Tibial nerve (tissue), 4 donors: ENCODE data around the gene TRPV6. TPM values are rescaled to one million over a fixed set of nuclear protein-coding genes. Genes with fewer than 3 reads are reported as not detected.

ENCODE experiments used
- DNase-seq, 2 donors: peaks; one replicate each; pipeline ENCODE4 v3.0.0-alpha.2; 2019; ENCODE audit warnings: low spot score in 2 of 2
- H3K27ac ChIP-seq, 4 donors: fragments of 200-600 bp; sonication (generic) in 3 of 4; one replicate each; pipeline ENCODE4 v1.5.1; 2017 to 2019; ENCODE audit warnings: mild to moderate bottlenecking in 1 of 4
- H3K27me3 ChIP-seq, 2 donors: fragments of 200-600 bp; sonication (generic) in 1 of 2; one replicate each; pipeline versions ENCODE4 v1.5.1 to v1.6.0; 2017 to 2019
- H3K36me3 ChIP-seq, 3 donors: fragments of 200-600 bp; sonication (generic); one replicate each; pipeline ENCODE4 v1.5.1; 2018 to 2019
- H3K4me1 ChIP-seq, 4 donors: fragments of 200-600 bp; sonication (generic) in 3 of 4; one replicate each; pipeline ENCODE4 v1.5.1; 2017 to 2019
- H3K4me3 ChIP-seq, 4 donors: fragments of 200-600 bp; sonication (generic) in 3 of 4; one replicate each; pipeline ENCODE4 v1.5.1; 2017 to 2019; ENCODE audit warnings: mild to moderate bottlenecking in 1 of 4, moderate library complexity in 1 of 4
- H3K9me3 ChIP-seq, 4 donors: fragments of 200-600 bp; sonication (generic) in 3 of 4; one replicate each; pipeline ENCODE4 v1.5.1; 2017 to 2019
- CTCF ChIP-seq, 5 experiments: fragments of 200-600 bp in 3 of 5; fragments of 450-650 bp in 2 of 5; sonication (generic) in 3 of 5; IDR thresholded peaks; one replicate each; pipeline ENCODE4 v1.5.1; 2016 to 2019; ENCODE audit warnings: antibody characterized with exemption in 5 of 5, mild to moderate bottlenecking in 3 of 5, moderate library complexity in 2 of 5
- EP300 ChIP-seq, 2 donors: sonication (generic); formaldehyde crosslinking; IDR thresholded peaks; one replicate each; pipeline ENCODE4 v1.6.1; 2017; ENCODE audit warnings: antibody characterized with exemption in 2 of 2, mild to moderate bottlenecking in 1 of 2
- POLR2A ChIP-seq, 2 donors: fragments of 450-650 bp; IDR thresholded peaks; one replicate each; pipeline ENCODE4 v1.6.1; 2017; ENCODE audit warnings: antibody characterized with exemption in 2 of 2, mild to moderate bottlenecking in 2 of 2, moderate library complexity in 2 of 2
- WGBS, 2 donors: methylation state at CpG; one replicate each; pipeline ENCODE4 v1.1.5; 2018; 5-methylcytosine and 5-hydroxymethylcytosine counted together
- total RNA-seq, 4 donors: library from RNA; depleted of rRNA; stranded (reverse); fragments of >200 nt; gene quantifications; one replicate each; pipeline ENCODE4 v1.1.0, GENCODE V29; 2016

The TRPV6 gene
- total RNA-seq, 4 donors from 2014 or later: under 0.01 to 0.78 (median under 0.01) TPM; not detected in 1

- H3K36me3 ChIP-seq: no peaks in the 10 kb centered on the region
- no peaks in the 10 kb centered on the region for H3K27me3 ChIP-seq
- 79 to 83% methylated on average over 15 of the region's 15 CpGs for WGBS, 2 donors
- no peaks in the 10 kb centered on the region for H3K4me1 ChIP-seq
- H3K4me3 ChIP-seq: no peak overlapping the region
- TF ChIP-seq CTCF (IDR thresholded peaks at IDR 0.05) (no peak), POLR2A (IDR thresholded peaks at IDR 0.05) (no peak), EP300 (IDR thresholded peaks at IDR 0.05) (no peak)
- no peak overlapping the region for H3K27ac ChIP-seq
- peaks cover 0 to 4% (median 1%) of the 10 kb centered on the region in 4 donors for H3K9me3 ChIP-seq
- DNase-seq: no peak
These were observed 16.1 kb upstream of the TRPV6 start for GRCh38 chr7:142901426-142902259.

- Histone ChIP-seq H3K36me3 (no peaks in the 10 kb centered on the region), H3K27me3 (no peaks in the 10 kb centered on the region), H3K27ac (no peak overlapping the region), H3K4me1 (no peaks in the 10 kb centered on the region), H3K9me3 (peaks cover 0 to 4% (median under 1%) of the 10 kb centered on the region in 4 donors), H3K4me3 (no peak overlapping the region)
- TF ChIP-seq EP300 (IDR thresholded peaks at IDR 0.05): no peak
- TF ChIP-seq POLR2A (IDR thresholded peaks at IDR 0.05): no peak
- TF ChIP-seq CTCF (IDR thresholded peaks at IDR 0.05): no peak
- no peak for DNase-seq
- WGBS, 2 donors: 28 to 31% methylated on average over 3 of the region's 3 CpGs
These were observed 14.1 kb upstream of the TRPV6 start for GRCh38 chr7:142899661-142900060.

- H3K4me1 ChIP-seq: no peaks in the 10 kb centered on the region
- H3K27me3 ChIP-seq: no peaks in the 10 kb centered on the region
- H3K9me3 ChIP-seq: no peaks in the 10 kb centered on the region
- DNase-seq: no peak
- H3K36me3 ChIP-seq: no peaks in the 10 kb centered on the region
- H3K27ac ChIP-seq: no peak overlapping the region
- TF ChIP-seq CTCF (IDR thresholded peaks at IDR 0.05) (no peak), EP300 (IDR thresholded peaks at IDR 0.05) (no peak), POLR2A (IDR thresholded peaks at IDR 0.05) (no peak)
- H3K4me3 ChIP-seq: no peak overlapping the region
- WGBS, 2 donors: 76 to 83% methylated on average over 3 of the region's 3 CpGs
These were observed 13.0 kb upstream of the TRPV6 start for GRCh38 chr7:142898377-142899170.

- no peaks in the 10 kb centered on the region for H3K9me3 ChIP-seq
- H3K4me3 ChIP-seq: no peak overlapping the region
- no peak overlapping the region for H3K27ac ChIP-seq
- no peaks in the 10 kb centered on the region for H3K4me1 ChIP-seq
- no peaks in the 10 kb centered on the region for H3K36me3 ChIP-seq
- H3K27me3 ChIP-seq: no peaks in the 10 kb centered on the region
- no peak for DNase-seq
- WGBS, 2 donors: 86% methylated on average over 7 of the region's 7 CpGs
- TF ChIP-seq CTCF (IDR thresholded peaks at IDR 0.05) (no peak), EP300 (IDR thresholded peaks at IDR 0.05) (no peak), POLR2A (IDR thresholded peaks at IDR 0.05) (no peak)
These were observed 12.1 kb upstream of the TRPV6 start for GRCh38 chr7:142897691-142898090.
